DOHH2 (cell line): ENCODE data around the gene UBFD1.

Source experiments
- H3F3A ChIP-seq: fragments of 200-600 bp; sonication (generic), shearing (Covaris generic); 2 replicates; pipeline ENCODE4 v1.6.0; 2016; ENCODE audit warnings: antibody characterized with exemption, mild to moderate bottlenecking; ENCODE audit not compliant: control insufficient read depth, insufficient read depth
- H3K27ac ChIP-seq: fragments of 200-600 bp; sonication (generic); 2 replicates; pipeline ENCODE4 v1.5.1; 2014; ENCODE audit warnings: low read depth, mild to moderate bottlenecking, low read length, moderate library complexity
- H3K27me3 ChIP-seq: fragments of 200-600 bp; sonication (generic); 2 replicates; pipeline ENCODE4 v1.6.1; 2014; ENCODE audit warnings: mild to moderate bottlenecking, low read length, mixed read lengths; ENCODE audit not compliant: control insufficient read depth
- H3K36me3 ChIP-seq: fragments of 200-600 bp; sonication (generic); 2 replicates; pipeline ENCODE4 v1.6.1; 2014; ENCODE audit warnings: mild to moderate bottlenecking, low read length, moderate library complexity, mixed read lengths; ENCODE audit not compliant: control insufficient read depth
- H3K4me1 ChIP-seq: fragments of 200-600 bp; sonication (generic); 2 replicates; pipeline ENCODE4 v1.6.1; 2014; ENCODE audit warnings: mild to moderate bottlenecking, low read length, mixed read lengths; ENCODE audit not compliant: control insufficient read depth
- H3K4me2 ChIP-seq: fragments of 200-600 bp; sonication (generic); 2 replicates; pipeline ENCODE4 v1.6.0; 2014; ENCODE audit warnings: mild to moderate bottlenecking, low read length, moderate library complexity
- H3K4me3 ChIP-seq: fragments of 200-600 bp; sonication (generic); 2 replicates; pipeline ENCODE4 v1.5.1; 2014; ENCODE audit warnings: mild to moderate bottlenecking, low read length, mixed read lengths
- H3K79me2 ChIP-seq: fragments of 200-600 bp; sonication (generic); 2 replicates; pipeline ENCODE4 v1.6.1; 2014; ENCODE audit warnings: mild to moderate bottlenecking, low read length, mixed read lengths; ENCODE audit not compliant: control insufficient read depth
- H3K9me2 ChIP-seq: fragments of 200-600 bp; sonication (generic); replicated peaks from 2 replicates; pipeline ENCODE4 v1.6.1; 2014; ENCODE audit warnings: mild to moderate bottlenecking, low read length, mixed read lengths; ENCODE audit not compliant: control insufficient read depth
- H3K9me3 ChIP-seq: fragments of 200-600 bp; sonication (generic); 2 replicates; pipeline ENCODE4 v1.6.1; 2014; ENCODE audit warnings: antibody characterized with exemption, low read length, mixed read lengths; ENCODE audit not compliant: control insufficient read depth, insufficient read depth
- H4K20me1 ChIP-seq: fragments of 200-600 bp; sonication (generic); 2 replicates; pipeline ENCODE4 v1.6.0; 2014; ENCODE audit warnings: low read depth, mild to moderate bottlenecking, antibody characterized with exemption, low read length, moderate library complexity; ENCODE audit not compliant: control insufficient read depth, insufficient read depth
- EZH2phosphoT487 ChIP-seq: fragments of 200-600 bp; sonication (generic); IDR thresholded peaks from 2 replicates; pipeline ENCODE4 v1.6.1; 2017; ENCODE audit warnings: borderline replicate concordance, mild to moderate bottlenecking, antibody characterized with exemption, low read length, moderate library complexity, mixed read lengths
- TF ChIP-seq, protein P1 (sequence below): fragments of 200-600 bp; sonication (generic); IDR thresholded peaks from one replicate; pipeline ENCODE4 v1.5.1; 2014; ENCODE audit warnings: antibody characterized with exemption, mild to moderate bottlenecking, low read depth, low read length; ENCODE audit not compliant: poor library complexity, severe bottlenecking

The UBFD1 gene

DNA sequence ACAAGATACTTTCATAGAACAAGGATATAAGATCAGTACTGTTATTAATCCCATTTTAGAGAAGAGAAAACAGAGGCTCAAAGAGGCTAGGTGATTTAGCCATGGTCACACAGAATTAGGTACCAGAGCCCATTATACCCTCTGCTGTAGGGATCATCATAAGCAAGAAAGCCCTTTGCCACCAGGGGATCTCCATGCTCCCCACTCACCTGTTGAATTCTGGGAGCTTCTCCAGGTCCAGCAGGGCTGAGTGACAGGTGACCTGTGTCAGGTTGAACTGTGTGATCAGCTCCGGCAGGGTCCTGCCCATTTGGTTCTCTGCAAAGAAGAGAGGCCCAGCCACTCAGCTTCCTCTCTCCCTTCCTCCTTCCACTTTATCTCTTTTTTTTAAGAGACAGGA, 25.1 kb upstream of the UBFD1 start:
- H3K4me3 ChIP-seq: no peak overlapping the region
- no peaks in the 10 kb centered on the region for H3K27me3 ChIP-seq
- no peak for TF ChIP-seq EZH2phosphoT487
- TF ChIP-seq, protein P1, sequence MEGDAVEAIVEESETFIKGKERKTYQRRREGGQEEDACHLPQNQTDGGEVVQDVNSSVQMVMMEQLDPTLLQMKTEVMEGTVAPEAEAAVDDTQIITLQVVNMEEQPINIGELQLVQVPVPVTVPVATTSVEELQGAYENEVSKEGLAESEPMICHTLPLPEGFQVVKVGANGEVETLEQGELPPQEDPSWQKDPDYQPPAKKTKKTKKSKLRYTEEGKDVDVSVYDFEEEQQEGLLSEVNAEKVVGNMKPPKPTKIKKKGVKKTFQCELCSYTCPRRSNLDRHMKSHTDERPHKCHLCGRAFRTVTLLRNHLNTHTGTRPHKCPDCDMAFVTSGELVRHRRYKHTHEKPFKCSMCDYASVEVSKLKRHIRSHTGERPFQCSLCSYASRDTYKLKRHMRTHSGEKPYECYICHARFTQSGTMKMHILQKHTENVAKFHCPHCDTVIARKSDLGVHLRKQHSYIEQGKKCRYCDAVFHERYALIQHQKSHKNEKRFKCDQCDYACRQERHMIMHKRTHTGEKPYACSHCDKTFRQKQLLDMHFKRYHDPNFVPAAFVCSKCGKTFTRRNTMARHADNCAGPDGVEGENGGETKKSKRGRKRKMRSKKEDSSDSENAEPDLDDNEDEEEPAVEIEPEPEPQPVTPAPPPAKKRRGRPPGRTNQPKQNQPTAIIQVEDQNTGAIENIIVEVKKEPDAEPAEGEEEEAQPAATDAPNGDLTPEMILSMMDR: no peak
- no peaks in the 10 kb centered on the region for H3K79me2 ChIP-seq
- no peaks in the 10 kb centered on the region for H3K9me3 ChIP-seq
- no peaks in the 10 kb centered on the region for H3F3A ChIP-seq
- H3K4me1 ChIP-seq: peaks cover 8% of the 10 kb centered on the region
- H3K4me2 ChIP-seq: no peak overlapping the region
- H3K9me2 ChIP-seq: no peaks in the 10 kb centered on the region
- H3K27ac ChIP-seq: no peak overlapping the region
- peaks cover 71% of the 10 kb centered on the region for H3K36me3 ChIP-seq
- no peaks in the 10 kb centered on the region for H4K20me1 ChIP-seq

DNA sequence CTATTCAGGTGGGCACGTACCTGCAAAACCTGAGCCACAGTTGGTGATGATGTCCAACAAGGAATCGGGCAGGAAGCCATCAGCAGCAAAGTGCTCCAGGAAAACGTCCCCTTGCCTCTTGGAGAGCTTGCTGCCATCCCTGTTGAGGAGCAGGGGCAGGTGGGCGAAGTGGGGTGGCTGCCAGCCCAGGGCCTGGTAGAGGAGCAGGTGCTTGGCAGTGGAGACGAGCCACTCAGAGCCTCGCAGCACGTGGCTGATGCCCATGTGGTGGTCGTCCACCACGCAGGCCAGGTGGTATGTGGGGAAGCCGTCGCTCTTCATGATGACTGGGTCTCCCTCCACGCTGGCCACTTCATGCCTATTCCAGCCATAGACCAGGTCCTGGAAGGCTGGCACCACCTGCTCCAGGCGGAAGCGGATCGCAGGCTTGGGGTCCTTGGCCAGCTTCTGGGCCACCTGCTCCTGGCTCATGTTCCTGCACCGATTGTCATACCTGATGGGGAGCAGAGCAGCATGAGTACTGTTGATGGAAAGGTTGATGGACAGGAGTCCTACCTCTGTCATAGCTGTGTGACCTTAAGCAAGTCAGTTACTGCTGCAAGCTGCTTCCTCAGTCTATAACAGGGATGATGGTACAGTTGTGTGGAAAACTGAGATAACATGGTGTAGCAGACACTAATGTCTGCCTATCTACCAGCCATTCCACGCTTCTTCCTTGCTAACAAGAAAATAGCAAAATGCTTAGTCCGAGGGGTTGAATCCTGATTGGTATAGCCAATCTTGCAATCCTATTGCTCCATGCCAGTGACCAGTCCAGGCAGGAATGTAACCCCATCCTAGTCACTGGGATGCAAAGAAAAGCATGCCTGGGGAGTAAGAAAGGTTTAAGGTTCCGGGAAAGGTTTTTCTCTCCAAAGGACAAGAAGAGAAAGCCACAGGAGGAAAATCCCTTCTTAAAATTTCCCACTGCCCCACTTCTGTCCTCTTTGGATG, 22.4 kb upstream of the UBFD1 start:
- TF ChIP-seq EZH2phosphoT487: no peak
- TF ChIP-seq, protein P1: no peak
- no peaks in the 10 kb centered on the region for H4K20me1 ChIP-seq
- H3K9me2 ChIP-seq: no peaks in the 10 kb centered on the region
- no peak overlapping the region for H3K4me3 ChIP-seq
- H3K79me2 ChIP-seq: no peaks in the 10 kb centered on the region
- peaks cover 9% of the 10 kb centered on the region for H3K4me1 ChIP-seq
- H3K9me3 ChIP-seq: no peaks in the 10 kb centered on the region
- H3F3A ChIP-seq: no peaks in the 10 kb centered on the region
- no peak overlapping the region for H3K27ac ChIP-seq
- no peak overlapping the region for H3K4me2 ChIP-seq
- no peaks in the 10 kb centered on the region for H3K27me3 ChIP-seq
- peaks cover 58% of the 10 kb centered on the region for H3K36me3 ChIP-seq

DNA sequence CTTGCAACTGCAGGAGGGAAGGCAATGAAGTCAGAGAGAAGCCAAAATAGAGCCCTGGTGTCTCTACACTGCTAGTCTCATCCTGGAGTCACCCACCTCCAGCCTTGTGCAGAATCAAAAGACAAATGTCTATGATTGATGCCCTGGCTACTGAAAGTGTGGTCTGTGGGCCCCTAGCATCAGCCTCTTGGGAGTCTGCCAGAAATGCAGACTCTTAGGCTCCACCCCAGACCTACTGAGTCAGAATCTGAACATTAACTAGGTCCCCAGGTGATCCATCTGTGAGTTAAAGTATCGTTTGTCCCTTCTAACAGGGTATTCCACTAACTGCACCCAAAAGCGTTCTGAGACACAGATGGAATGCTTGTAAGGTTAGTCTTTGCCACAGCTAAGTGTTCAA, 21.6 kb upstream of the UBFD1 start:
- no peak overlapping the region for H3K4me3 ChIP-seq
- H3K4me2 ChIP-seq: no peak overlapping the region
- H3K27me3 ChIP-seq: no peaks in the 10 kb centered on the region
- H3K79me2 ChIP-seq: no peaks in the 10 kb centered on the region
- H3K36me3 ChIP-seq: peaks cover 62% of the 10 kb centered on the region
- H3K9me2 ChIP-seq: no peaks in the 10 kb centered on the region
- TF ChIP-seq EZH2phosphoT487: no peak
- TF ChIP-seq, protein P1: no peak
- peaks cover 9% of the 10 kb centered on the region for H3K4me1 ChIP-seq
- H3K27ac ChIP-seq: no peak overlapping the region
- H4K20me1 ChIP-seq: no peaks in the 10 kb centered on the region
- no peaks in the 10 kb centered on the region for H3K9me3 ChIP-seq
- no peaks in the 10 kb centered on the region for H3F3A ChIP-seq
